Measurements from ENCODE around the gene EMILIN1. TPM values are rescaled to one million over a fixed set of nuclear protein-coding genes. Genes with fewer than 3 reads are reported as not detected.
A peak's percentile ranks its signal among the peaks of the same experiment; 100 is the strongest.

EMILIN1 gene
- 100 to 1,000 TPM; 178 to 323 TPM for total RNA-seq
- long read RNA-seq, donor 1, partial matches to known transcripts = 5 of 20 reads
- long read RNA-seq, donor 1, other reads (novel, unspliced or antisense) = 15 of 20 reads
- long read RNA-seq, donor 2, partial matches to known transcripts = 6 of 6 reads
- long read RNA-seq, donor 2, other reads (novel, unspliced or antisense) = 0 of 6 reads

- DNase-seq (ENCODE audit: low spot score) = peak; percentile 95
- intact Hi-C loops (cut with DNase I) = no loop called here
These were observed at the start of gene EMILIN1 for GRCh38 chr2:27078267-27079194. EMILIN1 (plus strand) TSS chr2:27078615; CDS start chr2:27079066, 451 bp downstream.

GRCh38 chr2:27029051-27029450 is 49.4 kb upstream of the EMILIN1 start:
- DNase-seq (ENCODE audit: low spot score) = no peak
- intact Hi-C loops (cut with DNase I) = no loop called here

GRCh38 chr2:27032495-27033252 is 45.7 kb upstream of the EMILIN1 start, which contains the start of gene TMEM214:
TMEM214 (plus strand) TSS chr2:27032965; CDS start chr2:27033016, 51 bp downstream.
- intact Hi-C loops (cut with DNase I) = loop anchor here (10.0 kb wide), 1 partner anchor 52 kb away; the partner anchor contains the start of gene KHK (in 2 of the 2)
- peak; percentile 97 for DNase-seq (ENCODE audit: low spot score)

GRCh38 chr2:27033253-27033852 is 45.1 kb upstream of the EMILIN1 start:
- intact Hi-C loops (cut with DNase I) = loop anchor here (10.0 kb wide), 1 partner anchor 51 kb away; the partner anchor contains the start of gene KHK (in 2 of the 2)
- no peak for DNase-seq (ENCODE audit: low spot score)

DNA sequence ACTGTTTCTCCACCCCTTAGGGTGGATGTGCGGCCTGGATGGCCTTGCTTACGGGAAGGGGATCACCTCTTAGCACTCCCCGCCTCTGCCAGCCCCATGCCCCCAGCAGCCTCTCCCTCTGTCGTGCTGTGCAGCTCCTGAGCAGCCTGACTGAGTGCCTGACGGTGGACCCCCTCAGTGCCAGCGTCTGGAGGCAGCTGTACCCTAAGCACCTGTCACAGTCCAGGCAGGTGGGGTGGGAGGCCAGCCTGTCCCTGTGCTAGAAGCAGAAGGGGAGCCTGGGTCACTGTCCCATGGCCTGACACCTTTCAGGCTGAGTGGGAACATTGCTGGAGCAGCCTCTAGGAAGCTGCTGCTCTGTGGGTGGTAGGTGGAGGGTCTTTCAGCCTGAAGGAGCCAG is 40.4 kb upstream of the EMILIN1 start:
- intact Hi-C loops (cut with DNase I) = loop anchor here (10.0 kb wide), 1 partner anchor 47 kb away; the partner anchor contains the start of gene KHK (in 2 of the 2)
- no peak for DNase-seq (ENCODE audit: low spot score)

- intact Hi-C loops (cut with DNase I) = loop anchor here (10.0 kb wide), 1 partner anchor 46 kb away; the partner anchor contains the start of gene KHK (in 2 of the 2)
- DNase-seq (ENCODE audit: low spot score) = peak; percentile 60
These were observed 39.6 kb upstream of the EMILIN1 start for GRCh38 chr2:27038631-27039339.

DNA sequence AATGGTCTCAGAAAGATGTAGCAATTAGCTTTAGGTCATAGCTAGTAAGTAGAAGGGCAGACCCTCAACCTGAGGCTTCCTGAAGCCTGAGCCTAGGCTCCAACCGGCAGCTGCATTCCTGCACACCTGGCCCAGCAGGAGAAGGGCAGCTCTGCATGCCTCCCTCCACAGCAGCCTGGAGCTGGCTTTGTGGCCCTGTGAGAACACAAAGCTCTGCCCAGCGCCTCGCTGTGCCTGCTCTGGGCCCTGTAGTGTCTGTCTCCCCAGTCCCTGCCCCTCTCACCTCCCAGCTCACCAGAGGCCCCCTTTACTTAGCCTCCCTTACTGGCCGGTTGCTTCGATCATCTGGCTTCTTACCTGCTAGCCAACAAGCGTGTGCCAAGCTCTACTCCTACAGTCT is 39.0 kb upstream of the EMILIN1 start:
- DNase-seq (ENCODE audit: low spot score) = peak; percentile 46
- intact Hi-C loops (cut with DNase I) = loop anchor here (10.0 kb wide), 1 partner anchor 45 kb away; the partner anchor contains the start of gene KHK (in 2 of the 2)

DNA sequence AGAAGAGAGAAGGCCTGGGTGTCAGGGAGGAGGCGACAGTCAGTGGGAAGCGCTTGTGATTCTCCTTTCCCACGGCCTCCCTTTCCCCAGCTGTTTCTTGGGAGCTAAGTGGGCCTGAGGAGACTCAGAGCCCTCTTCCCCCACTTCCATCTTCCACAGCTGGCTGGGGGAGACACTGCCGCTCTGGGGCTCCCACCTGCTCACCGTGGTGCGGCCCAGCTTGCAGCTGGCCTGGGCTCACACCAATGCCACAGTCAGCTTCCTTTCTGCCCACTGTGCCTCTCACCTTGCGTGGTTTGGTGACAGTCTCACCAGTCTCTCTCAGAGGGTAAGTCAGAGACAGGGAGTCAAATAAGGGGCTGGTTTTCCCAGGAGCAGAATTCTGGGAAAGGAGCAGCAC is 38.5 kb upstream of the EMILIN1 start:
- peak; percentile 56 for DNase-seq (ENCODE audit: low spot score)
- intact Hi-C loops (cut with DNase I) = loop anchor here (10.0 kb wide), 1 partner anchor 45 kb away; the partner anchor contains the start of gene KHK (in 2 of the 2)

- DNase-seq (ENCODE audit: low spot score) = peak; percentile 32
- intact Hi-C loops (cut with DNase I) = no loop called here
These were observed 38.1 kb upstream of the EMILIN1 start for GRCh38 chr2:27040282-27040681.

GRCh38 chr2:27041752-27042151 is 36.7 kb upstream of the EMILIN1 start:
- DNase-seq (ENCODE audit: low spot score) = no peak
- intact Hi-C loops (cut with DNase I) = no loop called here

- intact Hi-C loops (cut with DNase I) = no loop called here
- no peak for DNase-seq (ENCODE audit: low spot score)
These were observed 36.2 kb upstream of the EMILIN1 start for GRCh38 chr2:27042159-27042661.

DNA sequence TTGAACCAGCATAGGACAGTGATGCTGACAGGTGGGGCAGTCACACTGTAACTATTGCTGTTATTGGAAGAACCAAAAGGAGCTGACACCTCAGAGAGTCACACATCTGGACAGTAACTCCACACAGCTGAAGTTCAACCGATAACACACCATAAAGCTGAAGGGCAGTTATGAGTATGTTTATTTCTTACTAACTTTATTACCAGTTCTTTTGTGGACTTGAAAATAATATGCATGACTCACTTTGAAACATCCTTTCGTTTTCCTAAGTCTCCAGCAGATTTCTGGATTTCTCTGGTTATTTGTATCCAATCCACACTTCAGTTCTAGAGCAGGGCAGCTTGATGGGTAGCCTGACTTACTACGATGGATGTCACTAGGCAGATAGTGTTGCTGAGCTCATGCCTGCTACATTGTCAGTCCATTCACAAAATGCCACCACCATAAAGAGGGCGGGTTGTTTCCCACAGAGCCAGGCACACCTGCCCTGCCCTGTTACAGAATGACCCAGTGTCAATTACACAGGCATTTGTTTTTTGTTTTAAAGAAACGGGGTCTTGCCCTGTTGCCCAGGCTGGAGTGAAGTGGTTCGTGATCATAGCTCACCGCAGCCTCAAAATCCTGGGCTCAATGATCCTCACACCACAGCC is 35.3 kb upstream of the EMILIN1 start:
- intact Hi-C loops (cut with DNase I) = no loop called here

GRCh38 chr2:27049422-27050280 is 28.8 kb upstream of the EMILIN1 start:
- DNase-seq (ENCODE audit: low spot score) = peak; percentile 86
- intact Hi-C loops (cut with DNase I) = no loop called here

More for the DNA sequence above, 35.3 kb upstream of the EMILIN1 start:
- DNase-seq (ENCODE audit: low spot score) = no peak

- intact Hi-C loops (cut with DNase I) = no loop called here
- DNase-seq (ENCODE audit: low spot score) = peak; percentile 95
These were observed 28.0 kb upstream of the EMILIN1 start for GRCh38 chr2:27050281-27050995.

DNA sequence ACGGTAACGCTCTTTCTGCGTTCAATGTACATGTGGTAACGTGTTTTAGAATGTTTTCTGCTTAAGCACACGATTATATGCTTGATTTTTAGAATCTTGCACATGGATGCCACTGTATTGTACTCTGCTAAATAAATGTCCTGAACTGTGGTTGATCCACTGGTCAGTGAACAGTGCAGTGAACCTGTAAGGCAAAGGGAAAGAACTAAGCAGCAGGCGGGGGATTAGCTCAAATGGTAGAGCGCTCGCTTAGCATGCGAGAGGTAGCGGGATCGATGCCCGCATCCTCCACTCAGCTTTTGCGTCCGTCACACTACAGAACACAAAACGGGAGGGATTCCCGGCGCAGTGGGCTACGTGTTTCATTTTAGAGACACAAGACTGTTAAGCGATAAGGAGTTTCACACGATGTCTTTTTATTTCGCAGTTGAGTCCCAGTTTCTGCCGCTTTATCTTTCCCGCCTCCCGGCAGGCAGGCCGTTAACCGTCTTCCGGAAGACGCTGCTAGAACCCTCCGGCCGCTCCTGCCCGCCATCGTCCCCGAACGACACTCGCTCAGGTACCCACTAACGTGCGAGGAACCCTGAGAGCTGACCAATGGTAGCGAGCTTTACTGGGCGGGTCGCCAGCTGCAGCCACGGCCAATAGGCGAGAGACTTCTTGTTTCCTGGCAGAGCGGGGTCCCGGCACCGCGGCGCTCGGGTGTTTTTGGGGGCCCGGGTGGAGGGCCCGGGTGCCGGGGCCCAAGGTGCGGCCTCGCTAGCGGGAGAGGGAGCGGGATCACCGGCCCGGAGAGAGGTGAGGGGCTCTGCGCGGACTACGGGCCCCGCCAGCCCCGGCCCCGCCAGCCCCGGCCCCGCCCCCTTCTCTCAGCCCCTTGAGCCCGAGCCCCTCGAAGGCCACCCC is 27.2 kb upstream of the EMILIN1 start, which contains the start of gene AGBL5:
AGBL5 (plus strand) TSS at position 673 of the 906 bp plus-strand sequence. CDS start 1,291 bp downstream, outside the sequence.
- peak; percentile 97 for DNase-seq (ENCODE audit: low spot score)
- intact Hi-C loops (cut with DNase I) = no loop called here
